Spinal cord (tissue), 10 donors: ENCODE measurements around the gene TTC4. TPM values are rescaled to one million over a fixed set of nuclear protein-coding genes. Genes with fewer than 3 reads are reported as not detected.
"Not testable (repeated sequence)": the region's sequence is repeated elsewhere in the genome, so short reads cannot be mapped to it uniquely, and the experiment has no call there.

Source experiments
- DNase-seq, 6 donors: peaks; one replicate each; pipeline versions ENCODE4 v3.0.0 to v3.0.0-alpha.2; 2013 to 2015; ENCODE audit warnings: low spot score in 6 of 6, low read depth in 4 of 6
- H3K27ac ChIP-seq: one replicate; pipeline ENCODE4 v1.5.1; 2013; ENCODE audit warnings: low read depth, low read length, control low read depth
- H3K27me3 ChIP-seq: one replicate; pipeline ENCODE4 v1.6.1; 2013; ENCODE audit warnings: low read length; ENCODE audit not compliant: control insufficient read depth, insufficient read depth
- H3K36me3 ChIP-seq: one replicate; pipeline ENCODE4 v1.6.1; 2013; ENCODE audit warnings: low read length; ENCODE audit not compliant: control insufficient read depth, insufficient read depth
- H3K4me1 ChIP-seq: one replicate; pipeline ENCODE4 v1.6.1; 2013; ENCODE audit warnings: low read length; ENCODE audit not compliant: control insufficient read depth, insufficient read depth
- H3K4me3 ChIP-seq: one replicate; pipeline ENCODE4 v1.5.1; 2013; ENCODE audit warnings: low read depth, low read length, control low read depth
- H3K9me3 ChIP-seq: one replicate; pipeline ENCODE4 v1.6.1; 2013; ENCODE audit warnings: low read length; ENCODE audit not compliant: control insufficient read depth, insufficient read depth
- WGBS: methylation state at CpG from one replicate; pipeline ENCODE4 v1.1.5; 2013; ENCODE audit warnings: missing lambda C conversion rate; ENCODE audit not compliant: insufficient coverage; 5-methylcytosine and 5-hydroxymethylcytosine counted together
- polyA plus RNA-seq, 2 donors: library from polyadenylated mRNA; unstranded; fragments of 120-200 nt; gene quantifications; one replicate each; pipeline ENCODE4 v1.2.1, GENCODE V29; 2013; ENCODE audit not compliant: insufficient read length in 2 of 2
- total RNA-seq, 2 donors: library from RNA; depleted of rRNA in 1 of 2; stranded (reverse); fragments of 120-200 nt in 1 of 2; fragments of >200 nt in 1 of 2; gene quantifications; one replicate each; pipeline versions ENCODE4 v1.2.3 to v1.2.4, GENCODE V29; 2013 to 2014
- donor health status: healthy.

Gene TTC4
- total and polyA plus RNA-seq, 4 donors: 19.7 to 27.9 (median 25.8) TPM

GRCh38 chr1:54772951-54773350 is 57.3 kb downstream of the TTC4 start:
- peaks cover 25% of the 10 kb centered on the region for H3K4me1 ChIP-seq
- H3K9me3 ChIP-seq: no peaks in the 10 kb centered on the region
- no peaks in the 10 kb centered on the region for H3K27me3 ChIP-seq
- no peak overlapping the region for H3K4me3 ChIP-seq
- WGBS: 80% methylated on average over 2 of the region's 2 CpGs
- H3K27ac ChIP-seq: no peak overlapping the region
- DNase-seq: no peak
- H3K36me3 ChIP-seq: no peaks in the 10 kb centered on the region

GRCh38 chr1:54774820-54775498 is 59.3 kb downstream of the TTC4 start:
- no peak overlapping the region for H3K4me3 ChIP-seq
- H3K4me1 ChIP-seq: peaks cover 20% of the 10 kb centered on the region
- H3K27me3 ChIP-seq: peaks cover 2% of the 10 kb centered on the region
- no peaks in the 10 kb centered on the region for H3K9me3 ChIP-seq
- 60% methylated on average over 10 of the region's 15 CpGs for WGBS
- no peak overlapping the region for H3K27ac ChIP-seq
- DNase-seq: peak in 2 of 6 donors; percentile 48 to 90
- H3K36me3 ChIP-seq: no peaks in the 10 kb centered on the region

DNA sequence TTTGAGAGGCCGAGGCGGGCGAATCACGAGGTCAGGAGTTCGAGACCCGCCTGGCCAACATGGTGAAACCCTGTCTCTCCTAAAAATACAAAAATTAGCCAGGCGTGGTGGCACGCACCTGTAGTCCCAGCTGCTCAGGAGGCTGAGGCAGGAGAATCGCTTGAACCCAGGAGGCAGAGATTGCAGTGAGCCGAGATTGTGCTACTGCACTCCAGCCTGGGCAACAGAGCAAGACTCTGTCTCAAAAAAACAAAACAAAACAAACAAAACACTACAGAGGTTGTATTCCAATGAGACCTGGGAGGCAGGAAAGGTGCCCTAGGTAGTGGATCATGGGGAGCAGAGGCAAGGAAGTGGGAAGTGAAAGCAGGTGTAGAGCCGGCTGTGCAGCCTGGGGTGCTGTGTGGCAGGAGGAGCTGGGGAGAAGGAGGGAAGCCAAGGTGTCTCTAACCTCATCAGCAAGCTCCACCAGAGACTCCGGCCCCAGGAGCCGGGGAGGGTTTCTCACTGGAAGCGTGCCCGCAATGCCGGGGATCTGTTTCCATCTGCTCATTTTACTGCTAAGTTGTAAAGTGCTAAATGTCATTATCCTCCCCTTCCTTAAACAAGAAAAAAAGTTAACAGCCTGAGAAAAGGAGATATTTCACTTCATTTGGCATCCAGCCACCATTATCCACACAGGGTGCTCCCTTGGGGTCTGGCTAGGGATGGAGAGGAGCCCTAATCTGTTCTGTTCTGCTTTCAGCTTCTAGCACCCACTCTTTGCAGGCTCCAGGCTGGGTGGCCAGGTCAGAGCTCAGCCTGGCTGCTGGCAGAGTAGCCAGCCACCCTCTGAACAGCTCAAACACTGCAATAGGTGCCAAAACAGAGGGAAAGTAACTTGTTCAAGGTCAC is 60.4 kb downstream of the TTC4 start:
- H3K36me3 ChIP-seq, H3K4me3 ChIP-seq, H3K27ac ChIP-seq, H3K9me3 ChIP-seq, H3K27me3 ChIP-seq: not testable (repeated sequence)
- H3K4me1 ChIP-seq: peaks cover 23% of the 10 kb centered on the region
- peak in 2 of 6 donors; percentile 28 to 87 for DNase-seq
- whole genome bisulfite sequencing: no CpG with 5 or more reads among the region's 16 CpGs

DNA sequence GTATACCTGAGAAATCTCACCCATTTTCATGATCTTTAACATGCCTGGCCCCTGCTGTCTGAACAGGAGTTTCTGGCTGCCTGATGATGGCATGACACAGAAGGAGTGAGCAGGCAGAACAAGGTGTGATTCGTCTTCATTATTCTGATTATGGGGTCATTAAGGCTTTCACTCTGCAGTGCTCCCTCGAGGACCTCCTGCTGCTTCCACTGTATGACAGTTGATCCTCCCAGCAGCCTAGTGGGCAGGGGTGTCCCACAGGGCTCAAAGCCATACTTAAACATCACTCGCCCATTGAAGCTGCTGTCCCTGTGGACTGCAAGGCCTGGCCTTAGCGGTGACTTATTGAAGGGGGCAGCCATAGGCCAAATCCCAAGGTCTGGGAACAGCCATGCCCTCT is 61.4 kb downstream of the TTC4 start:
- Histone ChIP-seq H3K4me3 (no peak overlapping the region), H3K9me3 (no peaks in the 10 kb centered on the region), H3K4me1 (peaks cover 28% of the 10 kb centered on the region), H3K27ac (no peak overlapping the region), H3K36me3 (no peaks in the 10 kb centered on the region), H3K27me3 (peaks cover 8% of the 10 kb centered on the region)
- WGBS: 58% methylated on average over 4 of the region's 4 CpGs
- DNase-seq: no peak

DNA sequence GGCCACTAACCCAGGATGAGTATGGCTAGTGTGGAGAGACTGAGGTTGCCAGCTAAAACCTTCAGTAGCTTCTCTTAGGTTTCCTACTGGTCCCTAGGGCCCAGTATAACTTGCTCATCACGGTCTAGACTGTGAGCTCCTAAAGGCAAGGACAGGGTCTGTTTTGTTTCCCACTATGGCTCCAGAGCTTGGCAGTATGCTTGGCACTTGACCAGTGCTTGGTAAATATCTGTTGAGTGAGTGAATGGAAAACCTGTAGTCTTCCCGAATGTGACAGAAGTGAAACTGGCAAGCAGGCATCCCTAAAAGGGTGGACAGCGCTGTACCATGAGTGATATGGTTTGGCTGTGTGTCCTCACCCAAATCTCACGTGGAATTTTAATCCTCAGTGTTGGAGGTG is 61.8 kb downstream of the TTC4 start:
- H3K9me3 ChIP-seq: no peaks in the 10 kb centered on the region
- H3K27ac ChIP-seq: no peak overlapping the region
- H3K36me3 ChIP-seq: no peaks in the 10 kb centered on the region
- H3K4me1 ChIP-seq: peaks cover 28% of the 10 kb centered on the region
- no peak overlapping the region for H3K4me3 ChIP-seq
- no peak for DNase-seq
- 43% methylated on average over 3 of the region's 4 CpGs for WGBS
- H3K27me3 ChIP-seq: peaks cover 12% of the 10 kb centered on the region

DNA sequence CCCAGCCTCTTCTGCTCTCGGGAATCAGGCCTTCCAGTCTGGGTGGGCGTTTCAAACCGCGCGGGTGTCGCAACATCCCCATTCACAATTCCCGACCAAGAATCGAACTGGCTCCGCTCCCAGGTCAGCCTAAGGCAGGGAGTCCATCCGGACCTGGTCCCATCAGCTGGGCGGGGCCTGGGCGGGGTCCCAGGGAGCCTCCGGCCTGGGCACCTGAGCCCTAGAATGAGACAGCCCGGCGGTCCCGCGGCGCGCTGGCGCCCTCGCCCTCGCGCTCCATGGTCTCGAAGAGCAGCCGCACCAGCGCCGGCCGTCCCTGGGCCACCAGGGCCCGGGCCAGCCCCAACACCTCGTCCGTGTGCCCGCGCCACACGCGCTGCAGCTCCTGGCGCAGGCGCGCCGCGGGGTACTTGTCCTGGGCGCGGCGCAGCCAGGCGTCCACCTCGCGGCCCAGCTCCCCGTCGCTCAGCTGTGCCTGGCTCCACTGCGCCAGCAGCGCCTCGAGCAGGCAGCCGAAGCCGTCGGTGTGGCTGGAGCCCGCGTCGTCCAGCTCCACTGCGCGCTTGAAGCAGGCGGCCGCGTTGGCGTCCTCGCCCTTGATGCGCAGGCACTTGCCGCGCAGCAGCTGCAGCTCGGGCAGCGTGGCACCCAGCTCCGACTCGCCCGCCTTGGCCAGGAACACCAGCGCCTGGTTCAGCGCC is 65.5 kb downstream of the TTC4 start:
- peak in 2 of 6 donors; percentile 42 to 63 for DNase-seq
- Histone ChIP-seq H3K4me3 (no peak overlapping the region), H3K27me3 (peaks cover 13% of the 10 kb centered on the region), H3K9me3 (no peaks in the 10 kb centered on the region), H3K36me3 (no peaks in the 10 kb centered on the region), H3K27ac (no peak overlapping the region), H3K4me1 (peaks cover 16% of the 10 kb centered on the region)
- 6% methylated on average over 74 of the region's 74 CpGs for WGBS

GRCh38 chr1:54782156-54782555 is 66.5 kb downstream of the TTC4 start:
- peaks cover 9% of the 10 kb centered on the region for H3K4me1 ChIP-seq
- WGBS: 87% methylated on average over 5 of the region's 6 CpGs
- H3K9me3 ChIP-seq: no peaks in the 10 kb centered on the region
- H3K4me3 ChIP-seq: no peak overlapping the region
- H3K27ac ChIP-seq: no peak overlapping the region
- no peaks in the 10 kb centered on the region for H3K36me3 ChIP-seq
- DNase-seq: no peak
- peaks cover 13% of the 10 kb centered on the region for H3K27me3 ChIP-seq

- peaks cover 13% of the 10 kb centered on the region for H3K27me3 ChIP-seq
- WGBS: 82% methylated on average over 1 of the region's 2 CpGs
Measured at GRCh38 chr1:54782588-54782987, 66.9 kb downstream of the TTC4 start.

DNA sequence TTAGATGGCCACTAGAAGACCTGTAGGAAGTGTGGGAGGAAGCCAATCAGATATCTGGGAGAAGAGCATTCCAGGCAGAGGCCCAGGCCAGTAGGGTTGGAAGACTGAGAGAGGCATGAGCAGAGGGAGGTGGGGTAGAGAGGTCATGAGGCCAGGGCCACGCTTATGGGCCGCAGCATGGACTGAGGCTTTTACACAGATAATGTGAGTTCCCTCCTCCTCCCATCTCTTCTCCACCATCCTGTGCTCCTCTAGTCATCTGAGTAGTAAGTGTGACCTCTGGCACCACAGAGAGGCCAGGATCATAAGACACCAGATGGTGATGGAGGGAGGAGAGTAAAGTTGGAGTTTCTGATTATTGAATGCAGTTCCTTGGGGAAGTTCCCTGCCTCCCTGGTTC is 68.4 kb downstream of the TTC4 start:
- Histone ChIP-seq H3K9me3 (no peaks in the 10 kb centered on the region), H3K36me3 (no peaks in the 10 kb centered on the region), H3K27ac (no peak overlapping the region), H3K27me3 (peaks cover 10% of the 10 kb centered on the region), H3K4me1 (peaks cover 20% of the 10 kb centered on the region), H3K4me3 (no peak overlapping the region)
- no CpG with 5 or more reads among the region's 2 CpGs for WGBS
- DNase-seq: no peak

More at GRCh38 chr1:54782588-54782987, 66.9 kb downstream of the TTC4 start:
- Histone ChIP-seq H3K9me3 (no peaks in the 10 kb centered on the region), H3K4me3 (no peak overlapping the region), H3K27ac (no peak overlapping the region), H3K4me1 (peaks cover 8% of the 10 kb centered on the region), H3K36me3 (no peaks in the 10 kb centered on the region)
- no peak for DNase-seq
